C1 segment of cervical spinal cord (tissue), 14 donors: Measurements from ENCODE around the gene XRCC1.
"Not testable (repeated sequence)": the region's sequence is repeated elsewhere in the genome, so short reads cannot be mapped to it uniquely, and the experiment has no call there.

Experiments used
- DNase-seq, 14 donors: peaks; one replicate each; lab custom pipeline; 2025; lab: John Stamatoyannopoulos, UW

Gene XRCC1

DNA sequence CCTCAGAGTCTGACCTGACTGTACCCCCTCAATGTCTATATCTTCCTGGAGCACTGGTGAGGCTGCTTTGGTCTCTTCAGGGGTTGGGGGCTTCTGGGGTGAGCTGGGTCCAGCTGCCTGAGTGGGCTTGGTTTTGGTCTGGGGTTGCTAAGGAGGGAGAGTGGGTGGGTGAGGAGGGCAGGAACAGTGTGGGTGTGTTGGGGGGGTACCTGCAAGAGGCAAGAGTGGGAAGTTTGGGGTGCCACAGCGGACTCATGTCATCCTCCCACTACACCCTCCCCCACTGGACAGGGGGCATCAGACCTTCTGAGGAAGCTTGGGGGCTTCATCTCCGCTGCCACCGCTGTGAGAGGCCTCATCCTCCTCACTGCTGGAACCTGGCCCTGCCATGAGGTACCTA, 28.7 kb downstream of the XRCC1 start:
- DNase-seq, result no peak

DNA sequence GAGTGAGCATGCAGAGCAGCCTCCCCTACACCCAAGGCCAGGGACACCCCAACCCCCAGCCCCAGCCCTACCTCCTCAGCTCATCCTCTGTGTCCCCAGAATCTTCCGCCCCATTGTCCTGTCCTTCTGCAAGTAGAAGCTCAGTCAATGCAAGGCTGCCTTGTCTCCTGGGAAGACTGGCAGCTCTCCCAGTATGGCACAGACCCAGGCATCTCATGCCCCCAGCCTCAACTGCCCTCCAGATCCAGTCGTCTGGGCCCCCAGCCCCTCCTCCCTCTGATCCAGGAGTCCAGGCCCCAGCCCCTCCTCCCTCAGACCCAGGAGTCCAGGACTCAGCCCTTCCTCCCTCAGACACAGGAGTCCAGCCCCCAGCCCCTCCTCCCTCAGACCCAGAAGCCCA, 29.3 kb downstream of the XRCC1 start:
- DNase-seq, result peak in 7 of 14 donors; percentile 2 to 28 (median 9)

DNA sequence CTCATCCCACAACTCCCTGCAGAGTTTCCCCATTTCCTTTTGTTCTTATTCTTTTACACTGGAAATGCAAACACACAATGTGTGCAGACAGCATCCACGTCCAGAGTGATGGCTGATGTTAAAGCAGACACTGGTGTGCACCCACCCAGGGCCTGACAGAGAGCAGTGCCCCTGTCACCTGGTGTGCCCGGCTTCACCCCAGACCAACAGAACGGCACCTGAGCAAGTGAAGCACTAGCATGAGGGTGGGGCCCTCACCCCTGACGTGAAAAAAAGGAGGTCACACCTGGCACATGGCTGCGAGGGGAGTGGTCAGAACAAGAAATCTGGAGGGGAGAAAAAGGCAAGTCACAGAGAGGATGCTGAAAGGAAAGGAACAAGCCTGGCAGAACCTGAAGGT, 30.1 kb downstream of the XRCC1 start:
- DNase-seq, result no peak

DNA sequence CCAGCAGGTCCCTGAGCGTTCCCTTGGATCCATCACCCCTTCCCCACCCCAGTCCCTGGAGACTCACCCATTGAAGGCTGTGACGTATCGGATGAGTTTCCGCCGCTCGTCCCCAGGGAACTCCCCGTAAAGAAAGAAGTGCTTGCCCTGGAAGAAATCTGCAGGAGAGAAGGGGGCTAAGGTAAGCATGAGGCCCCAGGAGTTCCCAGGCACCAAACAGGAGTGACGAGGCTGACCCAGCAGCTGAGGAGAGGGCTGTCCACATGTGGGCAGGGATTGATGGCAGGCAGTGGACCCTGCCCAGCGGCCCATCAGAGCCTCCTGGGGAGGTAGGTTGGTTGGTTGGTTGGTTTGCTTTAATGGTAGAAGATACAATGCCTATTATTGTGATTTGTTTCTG, 31.2 kb downstream of the XRCC1 start:
- no peak for DNase-seq

DNA sequence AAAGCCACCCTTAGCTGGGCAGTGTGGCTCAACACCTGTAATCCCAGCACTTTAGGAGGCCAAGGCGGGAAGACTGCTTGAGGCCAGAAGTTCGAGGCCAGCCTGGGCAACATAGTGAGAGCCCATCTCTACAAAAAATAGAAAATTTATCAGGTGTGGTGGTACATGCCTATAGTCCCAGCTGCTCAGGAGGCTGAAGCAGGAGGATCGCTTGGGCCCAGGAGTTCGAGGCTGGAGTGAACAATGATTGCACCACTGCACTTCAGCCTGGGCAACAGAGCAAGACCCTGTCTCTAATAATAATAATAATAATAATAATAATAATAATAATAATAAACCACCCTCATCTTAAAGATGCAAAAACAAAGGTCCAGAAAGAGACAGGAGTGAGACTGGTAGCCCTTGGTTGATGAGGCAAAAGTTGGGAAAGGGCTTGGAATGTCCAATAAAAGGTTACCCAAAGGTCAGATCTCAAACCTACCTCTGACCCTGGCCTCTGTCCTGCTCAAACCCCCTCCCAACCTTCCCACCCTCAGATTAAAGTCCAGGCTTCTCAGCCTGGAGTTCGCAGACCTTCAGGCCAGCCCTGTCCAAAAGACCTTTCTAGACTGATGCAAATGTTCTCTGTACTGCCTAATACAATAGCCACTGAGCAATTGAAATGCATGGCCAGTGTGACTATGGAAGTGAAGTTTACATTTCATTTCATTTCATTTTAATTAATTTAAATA, 33.2 kb downstream of the XRCC1 start:
- DNase-seq, result no peak

DNA sequence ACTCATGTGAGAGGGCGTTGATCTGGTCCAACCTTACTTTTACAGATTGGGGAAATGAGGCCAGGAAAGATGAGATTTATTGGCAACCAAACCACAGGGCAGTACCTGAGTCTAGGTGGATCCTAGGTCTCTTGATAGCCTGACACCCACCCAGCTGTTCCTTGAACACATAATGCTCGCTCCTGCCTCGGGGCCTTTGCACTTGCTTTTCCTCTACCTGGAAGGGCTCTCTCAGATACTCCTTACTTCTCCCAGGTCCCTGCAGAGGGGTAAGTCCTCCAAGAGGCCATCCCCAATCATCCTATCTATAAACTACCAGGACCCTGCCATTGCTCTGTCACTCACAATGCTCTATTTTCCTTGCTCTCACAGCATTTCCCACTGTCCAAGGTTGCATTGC, 34.9 kb downstream of the XRCC1 start:
- DNase-seq, result no peak

DNA sequence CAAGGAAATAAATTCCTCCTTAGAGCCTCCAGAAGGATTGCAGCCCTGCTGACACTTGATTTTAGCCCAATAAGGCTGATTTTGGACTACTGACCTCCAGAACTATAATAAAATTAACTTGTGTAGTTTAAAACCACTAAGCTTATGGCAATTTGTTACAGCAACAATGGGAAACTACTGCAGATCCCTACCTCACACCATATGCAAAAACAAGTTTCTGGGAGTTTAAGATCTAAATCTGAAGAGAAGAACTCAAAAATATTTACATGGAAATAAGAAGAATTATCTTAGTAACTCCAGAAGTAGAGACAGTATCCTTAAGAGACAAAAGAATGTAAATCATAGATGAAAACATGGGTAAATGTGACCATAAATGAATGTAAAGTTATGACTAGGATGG, 36.4 kb downstream of the XRCC1 start:
- no peak for DNase-seq

DNA sequence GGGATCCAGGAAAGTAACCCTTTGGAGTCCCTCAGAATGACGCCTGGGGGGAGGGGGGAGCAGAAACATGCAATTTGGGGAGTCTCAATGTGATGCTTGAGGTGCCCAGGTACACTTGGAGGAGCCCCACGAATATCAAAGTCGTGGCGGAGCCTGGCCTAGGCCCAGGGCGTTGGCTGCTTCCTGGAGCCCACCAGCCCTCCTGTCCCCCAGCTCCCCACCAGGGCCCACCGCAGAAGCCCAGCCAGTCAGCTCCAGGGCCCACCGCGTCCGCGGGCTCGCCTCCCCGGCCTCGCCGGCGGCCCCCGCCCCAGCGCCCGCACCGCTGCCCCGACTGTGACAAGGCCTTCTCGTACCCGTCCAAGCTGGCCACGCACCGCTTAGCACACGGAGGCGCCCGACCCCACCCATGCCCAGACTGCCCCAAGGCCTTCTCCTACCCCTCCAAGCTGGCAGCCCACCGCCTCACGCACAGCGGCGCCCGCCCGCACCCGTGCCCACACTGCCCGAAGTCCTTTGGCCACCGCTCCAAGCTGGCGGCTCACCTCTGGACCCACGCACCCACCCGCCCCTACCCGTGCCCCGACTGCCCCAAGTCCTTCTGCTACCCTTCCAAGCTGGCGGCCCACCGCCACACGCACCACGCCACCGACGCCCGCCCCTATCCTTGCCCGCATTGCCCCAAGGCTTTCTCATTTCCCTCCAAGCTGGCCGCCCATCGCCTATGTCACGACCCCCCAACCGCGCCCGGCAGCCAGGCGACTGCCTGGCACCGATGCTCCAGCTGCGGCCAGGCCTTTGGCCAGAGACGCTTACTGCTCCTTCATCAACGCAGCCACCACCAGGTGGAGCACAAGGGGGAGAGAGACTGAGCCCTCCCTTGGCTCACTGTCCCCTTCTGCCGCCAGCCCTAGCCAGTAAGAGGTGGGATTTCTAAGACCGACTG, 40.2 kb downstream of the XRCC1 start:
- DNase-seq, result peak in 11 of 14 donors; percentile 5 to 68 (median 25)

DNA sequence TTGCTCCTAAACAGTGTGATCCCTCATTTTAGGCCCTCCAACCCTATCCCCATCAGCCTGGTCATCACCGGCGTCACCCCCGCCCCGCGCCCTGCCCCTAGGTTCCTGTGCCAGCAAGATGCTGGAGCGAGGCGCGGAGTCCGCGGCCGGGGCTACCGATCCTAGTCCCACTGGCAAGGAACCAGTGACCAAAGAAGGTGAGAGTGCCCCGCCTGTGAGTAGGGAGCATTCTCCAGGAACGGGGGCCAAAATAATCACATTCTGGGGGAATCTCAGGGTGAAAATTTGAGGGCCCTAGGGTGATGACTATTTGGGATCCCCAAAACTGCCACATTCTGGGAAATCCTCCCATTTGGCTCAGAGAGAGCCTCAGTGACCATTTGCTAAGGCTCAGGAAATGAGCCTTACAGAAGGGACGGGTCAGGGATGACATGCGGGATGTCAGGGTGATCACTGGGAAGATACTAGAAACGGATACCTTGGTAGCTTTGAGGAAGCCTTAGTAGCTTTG, 41.0 kb downstream of the XRCC1 start:
- peak in 2 of 14 donors; percentile 66 to 80 for DNase-seq

DNA sequence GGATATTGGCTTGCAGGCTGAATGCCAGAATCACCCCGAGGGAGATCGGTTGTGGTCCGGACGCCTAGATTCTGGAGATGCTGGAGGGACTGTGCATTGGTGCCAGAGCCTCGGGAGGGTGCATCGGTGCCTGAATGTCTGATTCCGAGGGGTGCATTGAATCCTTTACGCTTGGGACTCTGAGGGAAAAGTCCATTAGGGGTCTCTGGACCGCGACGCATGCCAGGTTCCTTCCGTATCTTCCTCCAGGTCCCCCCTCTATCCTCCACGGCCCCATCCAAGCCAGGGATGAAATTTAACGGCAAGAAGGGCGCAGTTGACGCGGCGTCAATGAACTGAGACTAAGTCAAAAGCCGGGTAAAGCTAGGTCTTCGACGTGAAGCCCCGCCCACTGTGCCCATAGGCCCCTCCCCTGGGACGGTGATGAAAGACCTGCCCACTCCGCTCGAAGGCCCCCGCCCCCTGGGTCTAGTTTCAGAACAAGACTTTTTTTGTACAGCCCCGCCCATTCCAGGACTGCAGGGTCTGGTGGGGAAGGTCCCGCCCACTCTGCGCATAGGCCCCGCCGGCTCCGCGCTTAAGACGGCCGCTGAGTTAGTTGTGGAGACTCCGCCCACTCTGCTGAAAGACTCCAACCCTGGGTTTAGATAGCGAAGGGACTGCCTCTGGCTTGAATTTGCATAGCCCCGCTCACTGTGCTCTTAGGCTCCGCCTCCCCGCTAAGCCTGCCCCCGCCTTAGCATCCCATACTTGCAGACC, 41.6 kb downstream of the XRCC1 start:
- peak; percentile 36 to 98 (median 84) for DNase-seq

DNA sequence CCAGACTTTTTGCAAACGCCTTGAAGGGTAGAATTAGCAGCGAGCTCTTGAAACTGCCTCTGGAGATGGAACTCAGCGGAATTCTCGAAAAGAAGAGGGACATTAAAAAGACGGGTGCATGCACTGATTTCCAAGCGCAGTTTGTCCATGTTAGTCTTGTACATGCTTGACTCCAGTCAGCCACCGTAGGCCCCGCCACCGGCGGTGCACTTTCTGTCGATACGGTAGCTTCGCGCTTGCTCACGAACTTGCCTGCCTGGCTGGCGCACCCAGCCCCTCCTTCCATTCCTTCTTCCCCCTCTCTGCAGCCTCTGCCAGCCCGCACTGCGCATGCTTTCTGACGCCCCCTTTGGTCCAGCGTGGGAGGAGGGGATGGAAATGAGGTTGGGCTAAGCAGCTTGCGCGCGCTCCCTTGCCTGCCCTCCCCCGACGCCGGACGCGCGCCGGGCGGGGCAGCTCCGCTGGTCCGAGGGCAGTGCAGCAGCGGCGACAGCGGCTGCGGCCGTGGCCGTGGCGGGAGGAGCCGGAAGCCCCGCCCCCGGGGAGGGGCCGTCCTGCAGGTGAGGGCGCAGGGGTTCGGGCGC, 42.3 kb downstream of the XRCC1 start, which contains the start of gene ZNF575:
Gene ZNF575, plus strand, starts transcription at position 227 of the 584 bp plus-strand sequence. CDS start 1,235 bp downstream, outside the sequence.
- DNase-seq, result peak; percentile 71 to 94 (median 88)

DNA sequence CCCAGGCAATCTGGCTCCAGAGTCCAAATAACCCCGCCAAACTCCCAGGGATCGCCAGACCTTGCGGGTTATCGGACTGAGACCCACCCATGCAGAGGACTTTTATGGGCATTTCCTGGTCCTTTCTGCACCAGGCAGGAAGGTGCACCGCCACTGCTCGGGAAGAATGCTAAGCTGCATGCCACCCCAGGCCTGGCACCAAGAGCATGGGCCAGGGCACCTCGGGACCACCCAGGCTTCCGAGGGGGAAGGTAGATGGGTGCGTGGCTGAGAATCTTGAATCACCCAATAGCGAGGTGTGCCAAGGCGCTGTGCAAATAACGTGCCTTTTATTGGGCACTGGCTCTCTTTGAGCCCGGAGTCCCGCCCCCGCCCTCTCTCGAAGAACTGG, 42.8 kb downstream of the XRCC1 start:
- DNase-seq, result peak in 5 of 14 donors; percentile 45 to 86 (median 55)

DNA sequence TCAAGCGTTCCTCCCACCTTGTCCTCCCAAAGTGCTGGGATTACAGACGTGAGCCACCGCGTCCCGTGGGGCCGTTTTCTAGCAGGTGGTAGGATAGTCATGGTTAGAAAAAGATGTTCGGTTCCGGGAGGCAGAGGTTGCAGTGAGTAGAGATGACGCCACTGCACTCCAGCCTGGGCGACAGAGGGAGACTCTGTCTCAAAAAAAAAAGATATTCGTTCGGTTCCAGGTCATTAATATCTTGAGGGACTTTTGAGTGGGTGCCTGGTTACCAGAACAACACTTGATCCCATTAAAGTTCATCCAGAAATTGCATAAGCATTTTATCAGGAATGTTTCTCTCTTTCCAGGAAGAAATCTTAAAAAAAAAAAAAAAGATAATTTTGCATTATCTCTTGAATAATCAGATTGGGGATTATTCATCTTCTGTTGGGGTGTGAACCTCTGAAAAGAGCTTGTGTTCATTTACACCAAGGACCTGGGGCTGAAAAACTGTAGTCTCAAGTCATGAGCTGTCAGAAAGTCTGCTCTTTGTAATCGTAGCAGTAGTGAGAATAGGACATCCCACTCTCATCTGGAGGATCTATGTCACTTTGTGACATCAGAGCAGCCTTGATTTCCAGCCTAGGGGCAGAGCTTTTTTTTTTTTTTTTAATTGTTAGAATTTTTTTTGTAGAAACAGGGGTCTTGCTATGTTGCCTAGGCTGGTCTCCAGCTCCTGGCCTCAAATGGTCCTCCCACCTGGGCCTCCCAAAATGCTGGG, 47.3 kb downstream of the XRCC1 start:
- peak in 3 of 14 donors; percentile 2 to 13 (median 9) for DNase-seq

DNA sequence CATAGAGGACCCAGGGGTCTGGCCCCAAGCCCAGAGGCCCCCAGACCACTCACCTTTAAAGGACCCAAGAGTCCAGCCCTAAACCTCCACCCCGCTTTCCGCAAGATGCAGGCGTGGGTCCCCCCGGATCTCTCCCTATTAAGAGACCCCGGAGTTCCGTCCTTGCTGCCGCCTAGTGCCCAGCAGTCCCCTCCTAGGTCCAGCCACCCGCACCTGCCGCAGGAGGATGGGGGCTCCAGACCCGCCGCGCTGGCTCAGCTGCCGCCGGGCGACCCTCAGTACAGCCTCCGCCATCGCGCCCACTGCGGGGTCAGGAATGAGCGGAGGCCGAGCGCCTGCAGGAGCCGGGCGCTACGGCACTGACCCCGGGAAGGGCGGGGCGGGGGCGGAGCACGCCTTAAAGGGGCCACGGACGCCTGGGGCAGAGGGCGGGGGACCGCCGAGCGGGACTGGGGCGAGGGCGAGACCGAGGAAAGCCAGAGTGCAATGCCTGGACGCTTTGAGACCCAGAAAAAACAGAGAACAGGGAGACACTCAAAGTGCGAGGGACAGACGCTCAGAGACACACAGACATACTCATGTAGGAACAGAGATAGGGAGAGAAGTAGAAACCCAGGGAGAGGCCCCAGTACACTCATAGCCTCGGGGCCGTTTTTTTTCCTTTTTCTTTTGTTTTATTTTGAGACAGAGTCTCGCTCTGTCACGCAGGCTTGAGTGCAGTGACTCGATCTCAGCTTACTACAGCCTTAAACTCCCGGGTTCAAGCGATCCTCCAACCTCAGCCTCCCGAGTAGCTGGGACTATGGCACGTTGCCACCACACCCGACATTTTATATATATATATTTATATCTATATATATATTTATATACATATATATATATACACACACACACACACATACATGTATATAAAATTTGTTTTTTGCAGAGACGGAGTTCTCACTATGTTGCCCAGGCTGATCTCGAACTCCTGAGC, 48.2 kb downstream of the XRCC1 start, which contains the start of gene ETHE1:
Gene ETHE1, minus strand, starts transcription at position 318 of the 976 bp plus-strand sequence. Its CDS starts 24 bp downstream, at position 294.
- peak in 13 of 14 donors; percentile 54 to 84 (median 67) for DNase-seq

DNA sequence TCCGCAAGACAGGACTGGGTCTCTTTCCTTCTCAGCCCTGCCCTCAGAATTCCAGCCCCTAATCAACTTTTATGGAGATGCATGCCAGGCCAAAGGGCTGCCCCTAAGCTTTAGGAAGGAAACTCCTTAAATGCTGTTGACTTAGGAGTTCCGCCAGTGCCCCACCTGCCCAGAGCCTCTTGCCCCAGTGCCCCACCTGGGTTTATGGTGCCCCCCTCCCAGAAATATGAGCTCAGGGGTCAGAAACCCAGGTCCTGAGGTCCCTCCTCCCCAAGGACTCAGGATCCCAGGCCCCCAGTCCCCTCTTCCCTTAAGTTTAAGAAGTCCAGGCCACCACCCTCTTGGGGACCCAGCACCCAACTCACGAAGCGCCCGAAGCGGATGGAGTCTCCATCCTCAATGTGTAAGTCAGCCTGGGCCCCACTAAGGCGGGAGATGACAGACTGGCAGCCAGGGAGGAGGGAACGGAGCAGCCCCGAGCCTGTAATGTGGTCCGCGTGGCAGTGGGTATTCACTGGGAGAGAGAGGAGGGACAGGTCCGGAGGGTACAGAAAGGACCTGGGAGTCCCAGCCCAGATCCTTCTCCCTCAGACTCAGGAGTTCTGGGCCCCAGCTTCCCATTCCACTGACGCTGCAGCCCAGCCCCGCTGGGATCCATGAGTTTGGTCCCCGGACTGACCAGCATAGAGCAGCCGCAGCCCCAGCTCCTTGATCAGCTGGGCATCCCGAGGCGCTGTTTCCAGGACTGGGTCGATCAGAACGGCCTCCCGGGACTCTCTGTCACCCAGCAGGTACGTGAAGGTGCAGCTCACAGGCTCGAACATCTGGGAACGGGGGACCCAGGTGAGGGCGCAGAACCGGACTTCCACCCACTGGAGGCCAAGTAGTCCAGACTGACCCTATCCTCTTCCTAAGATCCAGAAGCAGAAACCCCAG, 49.2 kb downstream of the XRCC1 start:
- DNase-seq, result peak in 7 of 14 donors; percentile 2 to 55 (median 26)

DNA sequence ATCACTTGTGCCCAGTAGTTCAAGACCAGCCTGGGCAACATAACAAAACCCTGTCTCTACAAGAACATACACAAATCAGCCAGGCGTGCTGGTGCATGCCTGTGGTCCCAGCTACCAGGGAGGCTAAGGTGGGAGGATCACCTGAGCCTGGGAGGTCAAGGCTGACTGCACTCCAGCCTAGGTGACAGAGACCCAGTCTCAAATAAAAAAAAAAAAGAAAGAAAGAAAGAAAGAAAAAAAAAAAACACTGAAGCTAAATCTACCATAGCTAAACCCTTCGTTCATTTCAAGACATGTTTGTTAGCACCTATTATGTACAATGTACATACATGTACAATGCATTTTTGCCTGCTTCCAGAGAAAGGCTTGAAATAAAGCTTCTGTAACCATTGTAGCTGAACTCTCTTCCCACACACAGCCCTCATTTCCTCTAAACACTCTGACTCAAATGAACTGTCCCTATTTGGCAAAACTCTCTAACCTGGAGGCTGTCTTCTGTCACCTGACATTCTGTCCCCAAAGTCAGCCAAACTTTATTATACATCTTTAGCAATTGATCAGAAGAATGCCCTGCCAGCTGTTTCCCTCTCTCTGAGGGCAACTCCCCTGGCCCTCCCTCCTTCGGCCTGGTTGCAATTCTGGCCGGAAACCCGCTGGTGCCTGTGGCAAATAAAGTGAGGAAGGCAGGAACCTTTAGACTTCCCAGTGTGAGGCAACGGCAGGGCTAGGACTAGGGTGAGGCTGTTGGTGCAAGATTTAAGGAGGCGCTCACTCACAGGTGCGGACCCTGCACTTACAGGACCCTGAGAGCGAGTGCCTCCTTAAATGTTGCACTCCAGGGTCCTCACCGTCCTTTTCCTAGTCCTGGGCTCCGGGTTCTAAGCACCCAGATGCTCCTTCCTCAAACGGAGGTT, 50.1 kb downstream of the XRCC1 start:
- peak in 8 of 14 donors; percentile 6 to 60 (median 18) for DNase-seq

DNA sequence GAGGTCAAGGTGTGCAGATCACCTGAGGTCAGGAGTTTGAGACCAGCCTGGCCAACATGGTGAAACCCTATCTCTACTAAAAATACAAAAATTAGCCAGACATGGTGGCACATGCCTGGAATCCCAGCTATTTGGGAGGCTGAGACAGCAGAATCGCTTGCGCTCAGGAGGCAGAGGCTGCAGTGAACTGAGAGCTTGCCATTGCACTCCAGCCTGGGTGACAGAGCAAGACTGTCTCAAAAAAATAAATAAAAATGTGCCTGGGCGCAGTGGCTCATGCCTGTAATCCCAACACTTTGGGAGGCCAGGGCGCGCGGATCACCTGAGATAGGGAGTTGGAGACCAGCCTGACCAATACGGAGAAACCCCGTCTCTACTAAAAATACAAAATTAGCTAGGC, 51.6 kb downstream of the XRCC1 start:
- not testable (repeated sequence) for DNase-seq
